ENCODE data around the gene NOS1AP. TPM values are rescaled to one million over a fixed set of nuclear protein-coding genes. Genes with fewer than 3 reads are reported as not detected.

NOS1AP gene
- total RNA-seq, 2 donors from 2014 or later: 1.8 to 2.8 TPM

- DNase-seq (no peak), ATAC-seq (no peak)
- intact Hi-C loops (cut with DNase I): no loop called here
These were observed 48.6 kb downstream of the NOS1AP start for GRCh38 chr1:162118063-162118462.

DNA sequence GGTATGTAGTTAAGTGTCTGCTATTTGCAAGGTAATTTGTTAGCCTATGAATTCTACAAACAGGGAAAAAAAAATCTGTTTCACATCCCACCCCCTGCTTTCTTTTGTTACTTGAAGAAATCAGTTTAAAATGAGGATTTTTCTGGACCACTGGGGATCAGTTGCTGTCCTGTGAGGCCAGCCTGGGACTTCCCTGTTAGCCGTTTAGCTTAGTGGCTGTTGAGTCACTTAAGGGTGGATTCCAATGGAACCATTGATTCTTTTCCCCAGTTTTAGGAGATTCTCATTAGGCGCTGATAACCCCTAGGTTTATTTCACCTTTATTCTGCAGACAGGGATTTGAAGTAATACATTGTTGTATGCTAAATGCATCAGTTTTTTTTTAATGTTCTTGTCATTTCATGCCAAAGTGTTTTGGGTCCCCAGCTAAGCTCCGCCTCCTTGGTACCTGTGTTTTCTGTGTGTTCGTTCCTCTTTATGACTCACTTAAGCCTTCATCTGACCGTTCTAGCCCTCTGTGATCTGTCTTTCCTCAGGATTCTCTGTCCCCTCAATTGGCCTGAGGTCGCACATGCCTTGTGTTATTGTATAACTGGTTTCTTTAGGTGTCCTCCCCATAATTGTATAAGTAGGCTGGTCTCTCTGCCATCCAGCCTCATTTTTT is 59.3 kb downstream of the NOS1AP start:
- intact Hi-C loops (cut with DNase I): no loop called here
- DNase-seq (no peak), ATAC-seq (no peak)

GRCh38 chr1:162130308-162130707 is 60.8 kb downstream of the NOS1AP start:
- intact Hi-C loops (cut with DNase I): no loop called here
- DNase-seq: no peak
- ATAC-seq: no peak

GRCh38 chr1:162131400-162132321 is 62.2 kb downstream of the NOS1AP start:
- DNase-seq (no peak), ATAC-seq (no peak)
- intact Hi-C loops (cut with DNase I): no loop called here

- intact Hi-C loops (cut with DNase I): no loop called here
- DNase-seq (no peak), ATAC-seq (no peak)
These were observed 64.1 kb downstream of the NOS1AP start for GRCh38 chr1:162133566-162133965.

DNA sequence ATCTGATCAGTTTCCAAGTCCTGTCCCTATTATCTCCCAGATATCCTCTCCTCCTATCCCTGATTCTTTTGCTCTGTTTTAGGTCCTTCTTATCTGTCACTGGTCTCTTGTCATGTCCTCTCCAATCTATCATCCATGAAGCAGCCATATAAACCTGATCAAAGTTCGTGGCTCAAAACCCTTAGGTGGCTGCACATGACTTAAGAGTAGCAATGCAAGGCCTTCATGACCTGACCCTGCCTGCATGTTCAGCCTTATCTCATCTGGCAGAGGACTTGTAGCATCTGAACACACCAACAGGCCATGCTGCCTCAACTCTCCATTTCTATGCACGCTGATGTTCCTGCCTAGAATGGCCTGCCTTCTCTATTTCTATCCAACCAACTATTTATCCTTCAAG is 65.2 kb downstream of the NOS1AP start:
- no peak for ATAC-seq
- intact Hi-C loops (cut with DNase I): no loop called here
- no peak for DNase-seq

DNA sequence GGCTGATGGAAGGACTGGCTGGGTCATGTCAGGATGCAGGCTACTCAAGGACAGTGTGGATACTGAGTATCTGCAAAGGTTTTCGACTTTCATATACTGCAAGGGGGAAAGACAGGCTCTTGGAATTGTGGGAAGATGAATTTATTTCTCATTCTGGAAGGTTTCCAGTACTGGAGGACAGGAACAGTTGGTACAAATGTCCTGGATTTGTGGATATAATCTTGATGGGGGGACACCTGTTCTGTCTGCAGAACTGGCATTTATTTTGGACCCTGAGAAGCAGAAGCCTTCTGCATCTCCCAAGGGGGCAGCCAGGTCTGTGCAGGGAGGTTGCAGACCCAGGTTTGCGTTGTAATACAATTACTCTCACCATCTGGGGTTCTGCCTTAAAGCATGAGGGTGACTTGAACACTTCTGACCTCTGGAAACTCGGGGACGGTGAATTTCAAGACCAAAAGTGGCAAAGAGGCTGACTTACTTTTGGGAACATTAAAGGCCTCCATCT is 65.8 kb downstream of the NOS1AP start:
- intact Hi-C loops (cut with DNase I): no loop called here
- ATAC-seq (no peak), DNase-seq (no peak)

- DNase-seq: no peak
- intact Hi-C loops (cut with DNase I): no loop called here
- peak; percentile 41 to 96 for ATAC-seq
These were observed 67.3 kb downstream of the NOS1AP start for GRCh38 chr1:162136760-162137159.

DNA sequence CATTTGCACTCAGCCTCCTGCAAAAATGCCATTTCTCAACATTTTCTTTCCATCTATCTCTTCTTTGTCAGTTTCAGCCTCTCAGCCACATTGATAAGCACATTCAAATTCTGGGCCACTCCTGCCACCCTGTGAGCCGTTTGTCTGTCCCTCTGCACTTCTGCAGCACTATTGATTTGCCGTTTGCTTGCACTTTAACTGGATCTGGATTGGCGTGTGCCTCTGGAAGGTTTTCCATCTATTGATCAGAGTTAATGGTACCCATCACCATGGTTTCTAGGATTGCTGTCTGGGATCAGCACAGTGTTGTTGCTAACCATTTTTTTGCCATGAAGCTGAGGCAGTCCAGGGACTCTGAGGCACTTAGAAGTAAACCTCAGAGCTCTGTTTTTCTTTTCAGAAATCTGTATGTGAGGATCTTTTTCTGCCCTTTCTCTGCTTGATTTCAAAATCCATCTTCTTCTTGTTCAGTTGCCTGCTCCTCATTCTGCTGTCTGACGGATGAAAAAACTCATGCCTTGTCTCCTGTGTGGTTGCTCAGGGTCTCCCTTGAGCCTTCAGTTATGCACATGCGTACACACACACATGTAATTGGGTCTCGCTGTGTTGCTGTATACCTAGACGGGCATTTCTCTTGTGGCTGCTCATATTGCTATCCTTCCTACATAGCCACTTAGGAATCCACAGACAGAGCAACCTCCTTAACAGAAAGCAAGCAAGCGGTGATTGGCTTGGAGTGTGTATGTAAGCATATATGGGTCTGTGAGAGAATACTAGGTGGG is 67.9 kb downstream of the NOS1AP start:
- DNase-seq (no peak), ATAC-seq (no peak)
- intact Hi-C loops (cut with DNase I): no loop called here

- intact Hi-C loops (cut with DNase I): no loop called here
- ATAC-seq (no peak), DNase-seq (no peak)
These were observed 68.6 kb downstream of the NOS1AP start for GRCh38 chr1:162138112-162138511.

- no peak for DNase-seq
- ATAC-seq: no peak
- intact Hi-C loops (cut with DNase I): no loop called here
These were observed 69.2 kb downstream of the NOS1AP start for GRCh38 chr1:162138599-162139181.

GRCh38 chr1:162139211-162139610 is 69.7 kb downstream of the NOS1AP start:
- intact Hi-C loops (cut with DNase I): no loop called here
- DNase-seq (no peak), ATAC-seq (no peak)

DNA sequence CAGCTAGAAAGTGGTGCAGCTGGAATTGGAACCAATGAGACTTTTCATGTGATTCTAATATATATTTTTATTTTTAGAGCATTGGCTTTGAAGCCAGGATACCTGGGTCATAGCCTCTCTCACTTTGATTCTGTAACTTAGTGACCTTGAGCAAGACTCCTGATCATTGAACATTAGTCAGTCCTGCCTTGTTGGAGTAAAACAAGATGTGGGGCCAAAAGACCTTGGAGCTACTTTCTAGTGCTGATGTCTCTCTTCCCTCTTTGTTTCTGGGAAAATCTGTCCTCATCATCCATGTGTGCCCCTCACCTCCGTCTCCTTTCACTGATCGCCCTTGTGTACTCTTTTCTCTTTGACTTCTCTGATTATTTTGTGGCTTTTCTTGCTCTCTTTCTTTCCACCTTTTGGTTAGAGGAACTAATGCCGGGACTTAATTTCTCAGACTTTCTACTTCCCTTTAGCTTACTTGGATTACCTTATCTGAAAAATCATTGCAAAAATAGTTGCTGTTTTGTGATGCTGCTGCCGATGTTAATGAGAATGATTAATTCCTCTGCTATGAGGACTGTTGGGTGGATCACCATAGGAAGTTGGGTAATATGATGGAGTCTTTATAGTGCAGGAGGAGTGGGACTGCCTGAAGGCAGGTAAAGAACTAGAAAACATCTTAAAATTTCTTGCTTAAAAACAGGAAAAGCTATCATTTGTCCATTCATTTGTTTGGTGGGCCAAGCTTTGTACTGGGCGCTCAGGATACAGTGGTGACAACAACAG is 72.0 kb downstream of the NOS1AP start:
- DNase-seq (no peak), ATAC-seq (peak in 1 of 2 donors; percentile 54)
- intact Hi-C loops (cut with DNase I): no loop called here

DNA sequence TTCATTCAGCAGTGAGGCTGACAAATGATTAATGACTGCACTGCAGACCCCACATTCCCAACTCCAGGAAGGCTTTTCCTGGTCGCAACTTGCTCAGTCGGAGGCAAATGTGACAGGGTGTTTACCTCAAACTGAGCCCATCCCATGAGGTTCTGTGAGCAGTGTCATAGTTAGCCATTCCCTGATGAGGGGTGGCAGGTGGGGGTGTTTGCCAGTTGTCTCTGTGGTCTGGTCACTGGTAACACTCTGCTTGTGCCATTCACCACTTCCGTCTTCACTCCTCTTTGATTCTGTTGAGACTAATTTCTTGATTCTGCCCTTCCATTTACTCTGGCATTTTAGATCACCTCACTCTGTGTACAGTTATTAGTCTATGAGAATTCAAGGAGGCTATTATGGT is 73.5 kb downstream of the NOS1AP start:
- intact Hi-C loops (cut with DNase I): no loop called here
- ATAC-seq: no peak
- DNase-seq: no peak

- intact Hi-C loops (cut with DNase I): no loop called here
- no peak for ATAC-seq
- DNase-seq: no peak
These were observed 74.8 kb downstream of the NOS1AP start for GRCh38 chr1:162144268-162144667.

- ATAC-seq (no peak), DNase-seq (no peak)
- intact Hi-C loops (cut with DNase I): no loop called here
These were observed 75.4 kb downstream of the NOS1AP start for GRCh38 chr1:162144853-162145252.

GRCh38 chr1:162145280-162145965 is 75.9 kb downstream of the NOS1AP start:
- no peak for ATAC-seq
- intact Hi-C loops (cut with DNase I): no loop called here

More at GRCh38 chr1:162145280-162145965, 75.9 kb downstream of the NOS1AP start:
- no peak for DNase-seq
